Myometrial cell (primary cell): Measurements from ENCODE around the gene LRIT1. TPM values are rescaled to one million over a fixed set of nuclear protein-coding genes. Genes with fewer than 3 reads are reported as not detected.

Experiments used
- total RNA-seq: library from RNA; depleted of rRNA; stranded (reverse); fragments of >200 nt; gene quantifications from 2 replicates; pipeline ENCODE4 v1.2.3, GENCODE V29; 2015

Gene LRIT1
- not detected in 2 replicates for total RNA-seq

GRCh38 chr10:84241185-84241790 is at the start of gene LRIT1:
TSS of gene LRIT1 (minus strand) at chr10:84241546. CDS start at chr10:84241439, 107 bp downstream.

GRCh38 chr10:84244651-84245270 is 3.4 kb upstream of the LRIT1 start, which contains the start of gene RGR:
TSS of gene RGR (plus strand) at chr10:84245053. CDS start at chr10:84245091, 38 bp downstream.

GRCh38 chr10:84225427-84226173 is 15.7 kb downstream of the LRIT1 start, which contains the start of gene LRIT2:
TSS of gene LRIT2 (minus strand) at chr10:84225544. CDS start at chr10:84225520, 24 bp downstream.

GRCh38 chr10:84194424-84195043 is 46.8 kb downstream of the LRIT1 start, which contains the start of gene CDHR1:
TSS of gene CDHR1 (plus strand) at chr10:84194537. CDS start at chr10:84194761, 224 bp downstream.

Other genes starting within 250 kb of the LRIT1 start
- gene GHITM, start 102.0 kb downstream of the LRIT1 start, total RNA-seq, result 197 and 222 TPM in 2 replicates
- not detected in 2 replicates for gene GPR15LG, start 67.7 kb downstream of the LRIT1 start, total RNA-seq
- gene CDHR1, start 47.0 kb downstream of the LRIT1 start, total RNA-seq, result under 0.01 and 0.58 TPM in 2 replicates
- not detected in 2 replicates for gene LRIT2, start 16.0 kb downstream of the LRIT1 start, total RNA-seq
- not detected in 2 replicates for gene RGR, start 3.5 kb upstream of the LRIT1 start, total RNA-seq
- 16.0 and 16.1 TPM in 2 replicates for gene CCSER2, start 87.0 kb upstream of the LRIT1 start, total RNA-seq